Loucy (cell line): ENCODE data around the gene TENM3.
"Not testable (repeated sequence)": the region's sequence is repeated elsewhere in the genome, so short reads cannot be mapped to it uniquely, and the experiment has no call there.

Source experiments
- H2AFZ ChIP-seq: fragments of 200-600 bp; sonication (generic); 2 replicates; pipeline ENCODE4 v1.6.0; 2016; ENCODE audit warnings: antibody characterized with exemption, mild to moderate bottlenecking, low read length, moderate library complexity
- H3F3A ChIP-seq: fragments of 200-600 bp; 2 replicates; pipeline ENCODE4 v1.6.0; 2016; ENCODE audit warnings: antibody characterized with exemption, low read depth, mild to moderate bottlenecking
- H3K27me3 ChIP-seq: fragments of 200-600 bp; sonication (generic); 2 replicates; pipeline ENCODE4 v1.6.1; 2014; ENCODE audit warnings: low read length, mild to moderate bottlenecking; ENCODE audit not compliant: insufficient read depth, poor library complexity, severe bottlenecking
- H3K36me3 ChIP-seq: fragments of 200-600 bp; sonication (generic); 2 replicates; pipeline ENCODE4 v1.6.1; 2016; ENCODE audit warnings: low read length; ENCODE audit not compliant: insufficient read depth
- H3K4me1 ChIP-seq: fragments of 200-600 bp; sonication (generic); 2 replicates; pipeline ENCODE4 v1.5.1; 2014; ENCODE audit warnings: low read length, mild to moderate bottlenecking; ENCODE audit not compliant: insufficient read depth, poor library complexity, severe bottlenecking
- H3K4me2 ChIP-seq: fragments of 200-600 bp; sonication (generic); 2 replicates; pipeline ENCODE4 v1.6.0; 2014; ENCODE audit warnings: antibody characterized with exemption, low read length, low read depth, mild to moderate bottlenecking; ENCODE audit not compliant: poor library complexity, severe bottlenecking
- H3K4me3 ChIP-seq: fragments of 200-600 bp; sonication (generic); 2 replicates; pipeline ENCODE4 v1.5.1; 2014; ENCODE audit warnings: low read length, mild to moderate bottlenecking, mixed read lengths; ENCODE audit not compliant: poor library complexity, severe bottlenecking
- H3K79me2 ChIP-seq: fragments of 200-600 bp; sonication (generic); 2 replicates; pipeline ENCODE4 v1.6.1; 2014; ENCODE audit warnings: low read length; ENCODE audit not compliant: insufficient read depth
- H3K9ac ChIP-seq: fragments of 200-600 bp; sonication (generic); 2 replicates; pipeline ENCODE4 v1.6.0; 2014; ENCODE audit warnings: mild to moderate bottlenecking, low read depth, low read length, moderate library complexity; ENCODE audit not compliant: poor library complexity, severe bottlenecking
- H3K9me2 ChIP-seq: fragments of 200-600 bp; sonication (generic); replicated peaks from 2 replicates; pipeline ENCODE4 v1.6.1; 2016; ENCODE audit warnings: low read depth, low read length, mixed read lengths
- H3K9me3 ChIP-seq: fragments of 200-600 bp; sonication (generic); 2 replicates; pipeline ENCODE4 v1.6.1; 2014; ENCODE audit warnings: mild to moderate bottlenecking, antibody characterized with exemption, low read length, low read depth; ENCODE audit not compliant: insufficient read depth
- H4K20me1 ChIP-seq: fragments of 200-600 bp; sonication (generic); 2 replicates; pipeline ENCODE4 v1.6.0; 2014; ENCODE audit warnings: antibody characterized with exemption, low read length, mild to moderate bottlenecking; ENCODE audit not compliant: insufficient read depth, poor library complexity, severe bottlenecking
- EZH2phosphoT487 ChIP-seq: fragments of 200-600 bp; IDR thresholded peaks from 2 replicates; pipeline ENCODE4 v1.6.1; 2018; ENCODE audit warnings: antibody characterized with exemption, mild to moderate bottlenecking, moderate library complexity, borderline replicate concordance
- TF ChIP-seq, protein P1 (sequence below): fragments of 200-600 bp; sonication (generic); conservative IDR thresholded peaks from 2 replicates; pipeline ENCODE4 v1.5.1; 2014; ENCODE audit warnings: mild to moderate bottlenecking, antibody characterized with exemption, low read length

The TENM3 gene

GRCh38 chr4:182236186-182236585, 7.0 kb upstream of the TENM3 start:
- Histone ChIP-seq H3K36me3 (no peaks in the 10 kb centered on the region), H3K27me3 (no peaks in the 10 kb centered on the region), H2AFZ (no peak overlapping the region), H3K9ac (no peak overlapping the region), H3K9me2 (no peaks in the 10 kb centered on the region), H3F3A (no peaks in the 10 kb centered on the region), H3K4me3 (no peak overlapping the region), H3K4me2 (no peak overlapping the region), H3K4me1 (no peaks in the 10 kb centered on the region), H3K9me3 (no peaks in the 10 kb centered on the region), H3K79me2 (no peaks in the 10 kb centered on the region), H4K20me1 (no peaks in the 10 kb centered on the region)
- no peak for TF ChIP-seq EZH2phosphoT487

DNA sequence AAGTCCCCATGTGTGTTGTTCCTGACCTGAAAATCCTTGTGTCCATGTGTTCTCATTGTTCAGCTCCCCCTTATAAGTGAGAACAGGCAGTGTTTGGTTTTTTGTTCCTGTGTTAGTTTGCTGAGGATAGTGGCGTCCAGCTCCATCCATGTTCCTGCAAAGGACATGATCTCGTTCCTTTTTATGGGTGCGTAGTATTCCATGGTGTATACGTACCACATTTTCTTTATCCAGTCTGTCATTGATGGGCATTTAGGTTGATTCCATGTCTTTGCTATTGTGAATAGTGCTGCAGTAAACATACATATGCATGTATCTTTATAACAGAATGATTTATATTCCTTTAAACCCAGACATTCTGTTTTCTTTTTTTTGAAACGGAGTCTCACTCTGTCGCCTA, 6.2 kb upstream of the TENM3 start:
- H3K4me3 ChIP-seq, H3K79me2 ChIP-seq, H3K9me2 ChIP-seq: not testable (repeated sequence)

DNA sequence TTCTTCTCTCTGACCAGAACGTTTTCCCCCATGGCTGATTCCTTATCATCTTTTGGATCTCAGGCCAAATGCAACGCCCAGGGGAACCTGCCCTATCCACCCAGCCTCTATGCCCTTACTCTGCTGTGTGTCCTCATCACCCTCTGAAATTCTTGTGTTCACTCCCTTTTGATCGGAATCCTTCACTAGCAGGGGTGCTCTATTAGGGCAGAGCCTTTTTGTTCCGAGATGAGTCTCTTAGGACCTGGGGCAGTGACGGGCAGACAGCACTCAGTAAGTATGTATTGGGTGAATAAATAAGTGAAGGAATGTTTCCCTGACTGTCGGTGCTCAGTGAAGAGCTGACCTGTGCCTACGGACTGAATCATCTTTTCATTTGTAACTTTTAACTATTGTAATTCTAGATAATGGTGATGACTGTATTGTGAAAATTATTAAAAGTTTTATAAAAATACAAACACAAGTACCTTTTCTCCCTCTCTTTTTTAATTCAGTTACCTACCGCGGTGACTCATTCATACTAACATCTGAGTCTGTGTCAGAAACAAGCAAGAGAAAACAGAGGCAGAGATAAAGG, 4.8 kb upstream of the TENM3 start:
- no peaks in the 10 kb centered on the region for H3K79me2 ChIP-seq
- no peaks in the 10 kb centered on the region for H3K4me1 ChIP-seq
- no peaks in the 10 kb centered on the region for H4K20me1 ChIP-seq
- no peaks in the 10 kb centered on the region for H3F3A ChIP-seq
- TF ChIP-seq, protein P1, sequence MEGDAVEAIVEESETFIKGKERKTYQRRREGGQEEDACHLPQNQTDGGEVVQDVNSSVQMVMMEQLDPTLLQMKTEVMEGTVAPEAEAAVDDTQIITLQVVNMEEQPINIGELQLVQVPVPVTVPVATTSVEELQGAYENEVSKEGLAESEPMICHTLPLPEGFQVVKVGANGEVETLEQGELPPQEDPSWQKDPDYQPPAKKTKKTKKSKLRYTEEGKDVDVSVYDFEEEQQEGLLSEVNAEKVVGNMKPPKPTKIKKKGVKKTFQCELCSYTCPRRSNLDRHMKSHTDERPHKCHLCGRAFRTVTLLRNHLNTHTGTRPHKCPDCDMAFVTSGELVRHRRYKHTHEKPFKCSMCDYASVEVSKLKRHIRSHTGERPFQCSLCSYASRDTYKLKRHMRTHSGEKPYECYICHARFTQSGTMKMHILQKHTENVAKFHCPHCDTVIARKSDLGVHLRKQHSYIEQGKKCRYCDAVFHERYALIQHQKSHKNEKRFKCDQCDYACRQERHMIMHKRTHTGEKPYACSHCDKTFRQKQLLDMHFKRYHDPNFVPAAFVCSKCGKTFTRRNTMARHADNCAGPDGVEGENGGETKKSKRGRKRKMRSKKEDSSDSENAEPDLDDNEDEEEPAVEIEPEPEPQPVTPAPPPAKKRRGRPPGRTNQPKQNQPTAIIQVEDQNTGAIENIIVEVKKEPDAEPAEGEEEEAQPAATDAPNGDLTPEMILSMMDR = no peak
- TF ChIP-seq EZH2phosphoT487 = no peak
- H3K4me2 ChIP-seq = no peak overlapping the region
- H3K4me3 ChIP-seq = no peak overlapping the region
- H3K36me3 ChIP-seq = no peaks in the 10 kb centered on the region
- no peak overlapping the region for H3K9ac ChIP-seq
- H3K27me3 ChIP-seq = no peaks in the 10 kb centered on the region
- H3K9me2 ChIP-seq = no peaks in the 10 kb centered on the region
- no peak overlapping the region for H2AFZ ChIP-seq
- H3K9me3 ChIP-seq = no peaks in the 10 kb centered on the region; the same call in 1 of the 2 replicates

More for the DNA sequence above, 6.2 kb upstream of the TENM3 start:
- H3K27me3 ChIP-seq, H3F3A ChIP-seq, H3K9me3 ChIP-seq, H3K4me1 ChIP-seq, H3K9ac ChIP-seq, H2AFZ ChIP-seq, H4K20me1 ChIP-seq, H3K4me2 ChIP-seq, H3K36me3 ChIP-seq: not testable (repeated sequence)

GRCh38 chr4:182240161-182241130, 2.8 kb upstream of the TENM3 start:
- H3K9ac ChIP-seq = no peak overlapping the region
- H3K27me3 ChIP-seq = no peaks in the 10 kb centered on the region
- no peaks in the 10 kb centered on the region for H3K4me1 ChIP-seq
- H3K4me2 ChIP-seq = no peak overlapping the region
- H4K20me1 ChIP-seq = no peaks in the 10 kb centered on the region
- no peaks in the 10 kb centered on the region for H3F3A ChIP-seq
- H3K9me2 ChIP-seq = no peaks in the 10 kb centered on the region
- H3K79me2 ChIP-seq = no peaks in the 10 kb centered on the region
- H3K4me3 ChIP-seq = no peak overlapping the region
- TF ChIP-seq, protein P1 = no peak
- no peak for TF ChIP-seq EZH2phosphoT487
- no peaks in the 10 kb centered on the region for H3K36me3 ChIP-seq
- no peaks in the 10 kb centered on the region; the same call in 1 of the 2 replicates for H3K9me3 ChIP-seq
- H2AFZ ChIP-seq = no peak overlapping the region

DNA sequence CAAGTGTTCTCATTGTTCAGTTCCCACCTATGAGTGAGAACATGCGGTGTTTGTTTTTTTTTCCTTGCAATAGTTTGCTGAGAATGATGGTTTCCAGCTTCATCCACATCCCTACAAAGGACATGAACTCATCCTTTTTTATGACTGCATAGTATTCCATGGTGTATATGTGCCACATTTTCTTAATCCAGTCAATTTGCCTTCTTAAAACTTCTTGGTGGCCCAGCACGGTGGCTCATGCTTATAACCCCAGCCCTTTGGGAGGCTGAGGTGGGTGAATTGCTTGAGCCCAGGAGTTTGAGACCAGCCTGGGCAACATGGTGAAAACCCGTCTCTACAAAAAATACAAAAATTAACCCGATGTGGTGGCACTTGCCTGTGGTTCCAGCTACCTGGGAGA, 942 bp upstream of the TENM3 start:
- not testable (repeated sequence) for H4K20me1 ChIP-seq, H3K4me1 ChIP-seq, H3K79me2 ChIP-seq, H3F3A ChIP-seq, H3K9ac ChIP-seq, H3K4me2 ChIP-seq, H2AFZ ChIP-seq, H3K27me3 ChIP-seq, H3K36me3 ChIP-seq, H3K9me3 ChIP-seq, H3K4me3 ChIP-seq, H3K9me2 ChIP-seq
